Measurements from ENCODE around the gene KIAA0319L.

KIAA0319L gene

GRCh38 chr1:35439626-35440025, 117.6 kb downstream of the KIAA0319L start:
- POLR2A ChIA-PET: no interaction called here
- DNase-seq (ENCODE audit: extremely low spot score): no peak
- CTCF ChIA-PET: interaction anchor here (0.8 kb wide), 1 partner anchor 106 kb away, joined by 3 read pairs; no protein-coding TSS in a partner anchor
- no peak for TF ChIP-seq PKNOX1 (IDR thresholded peaks at IDR 0.05)
- no peak for TF ChIP-seq SUZ12 (IDR thresholded peaks at IDR 0.05)
- TF ChIP-seq L3MBTL2 (conservative IDR thresholded peaks at IDR 0.05): no peak
- TF ChIP-seq LEF1 (IDR thresholded peaks at IDR 0.05; ENCODE audit: borderline replicate concordance): no peak

- CTCF ChIA-PET: interaction anchor here (0.9 to 1.9 kb wide), 2 partner anchors 14 to 108 kb away, joined by 3 to 7 read pairs; no protein-coding TSS in a partner anchor
- DNase-seq (ENCODE audit: extremely low spot score): no peak
- POLR2A ChIA-PET: interaction anchor here (1.2 to 2.0 kb wide), 2 partner anchors 14 to 578 kb away, joined by 3 to 8 read pairs; partner anchors contain the start of gene SMIM12
- TF ChIP-seq NFRKB (IDR thresholded peaks at IDR 0.05) (no peak), ELF4 (IDR thresholded peaks at IDR 0.05) (no peak), BHLHE40 (IDR thresholded peaks at IDR 0.05; ENCODE audit: borderline replicate concordance) (no peak), FOXM1 (IDR thresholded peaks at IDR 0.05; ENCODE audit: borderline replicate concordance) (no peak), SP1 (IDR thresholded peaks at IDR 0.05) (no peak), ARNT (IDR thresholded peaks at IDR 0.05) (no peak)
Measured at GRCh38 chr1:35437200-35437599, 120.0 kb downstream of the KIAA0319L start.

GRCh38 chr1:35436078-35436477, 121.1 kb downstream of the KIAA0319L start:
- ChIA-PET CTCF (no interaction called here), POLR2A (interaction anchor here (1.2 to 2.0 kb wide), 2 partner anchors 15 to 577 kb away, joined by 3 to 8 read pairs; partner anchors contain the start of gene SMIM12)
- TF ChIP-seq FOXM1 (IDR thresholded peaks at IDR 0.05; ENCODE audit: borderline replicate concordance) (no peak), ARNT (IDR thresholded peaks at IDR 0.05) (no peak), SUZ12 (IDR thresholded peaks at IDR 0.05) (no peak), CTBP1 (IDR thresholded peaks at IDR 0.05; ENCODE audit: borderline replicate concordance) (no peak)
- DNase-seq (ENCODE audit: extremely low spot score): no peak

GRCh38 chr1:35434703-35435102, 122.5 kb downstream of the KIAA0319L start:
- POLR2A ChIA-PET: no interaction called here
- CTCF ChIA-PET: interaction anchor here (1.0 to 1.3 kb wide), 2 partner anchors 16 to 21 kb away, joined by 4 to 6 read pairs; no protein-coding TSS in a partner anchor
- TF ChIP-seq LEF1 (IDR thresholded peaks at IDR 0.05; ENCODE audit: borderline replicate concordance): no peak
- no peak for TF ChIP-seq L3MBTL2 (conservative IDR thresholded peaks at IDR 0.05)
- no peak for TF ChIP-seq FOXA1 (IDR thresholded peaks at IDR 0.05)
- TF ChIP-seq TARDBP (IDR thresholded peaks at IDR 0.05): no peak
- no peak for DNase-seq (ENCODE audit: extremely low spot score)

GRCh38 chr1:35433714-35434113, 123.5 kb downstream of the KIAA0319L start:
- ChIA-PET POLR2A (no interaction called here), CTCF (no interaction called here)
- TF ChIP-seq PKNOX1 (IDR thresholded peaks at IDR 0.05): no peak
- TF ChIP-seq HDGF (IDR thresholded peaks at IDR 0.05; ENCODE audit: borderline replicate concordance): no peak
- TF ChIP-seq LEF1 (IDR thresholded peaks at IDR 0.05; ENCODE audit: borderline replicate concordance): no peak
- TF ChIP-seq FOXK2 (IDR thresholded peaks at IDR 0.05): no peak
- TF ChIP-seq ZNF384 (IDR thresholded peaks at IDR 0.05): no peak
- TF ChIP-seq FOXM1 (IDR thresholded peaks at IDR 0.05; ENCODE audit: borderline replicate concordance): no peak
- DNase-seq (ENCODE audit: extremely low spot score): no peak

GRCh38 chr1:35432231-35432630, 125.0 kb downstream of the KIAA0319L start:
- no peak for TF ChIP-seq HDGF (IDR thresholded peaks at IDR 0.05; ENCODE audit: borderline replicate concordance)
- ChIA-PET POLR2A (interaction anchor here (0.9 kb wide), 1 partner anchor 9 kb away, joined by 3 read pairs; no protein-coding TSS in a partner anchor), CTCF (no interaction called here)
- DNase-seq (ENCODE audit: extremely low spot score): no peak

GRCh38 chr1:35431173-35431599, 126.0 kb downstream of the KIAA0319L start:
- ChIA-PET POLR2A (no interaction called here), CTCF (interaction anchor here (1.2 kb wide), 1 partner anchor 14 kb away, joined by 3 read pairs; no protein-coding TSS in a partner anchor)
- no peak for DNase-seq (ENCODE audit: extremely low spot score)
- no peak for TF ChIP-seq FOXM1 (IDR thresholded peaks at IDR 0.05; ENCODE audit: borderline replicate concordance)
- no peak for TF ChIP-seq FOXA1 (IDR thresholded peaks at IDR 0.05)
- TF ChIP-seq SUZ12 (IDR thresholded peaks at IDR 0.05): no peak
- TF ChIP-seq CTBP1 (IDR thresholded peaks at IDR 0.05; ENCODE audit: borderline replicate concordance): no peak
- TF ChIP-seq NFRKB (IDR thresholded peaks at IDR 0.05): no peak
- no peak for TF ChIP-seq BHLHE40 (IDR thresholded peaks at IDR 0.05; ENCODE audit: borderline replicate concordance)
- TF ChIP-seq TARDBP (IDR thresholded peaks at IDR 0.05): no peak
- no peak for TF ChIP-seq PKNOX1 (IDR thresholded peaks at IDR 0.05)
- TF ChIP-seq LEF1 (IDR thresholded peaks at IDR 0.05; ENCODE audit: borderline replicate concordance): no peak
- no peak for TF ChIP-seq SP1 (IDR thresholded peaks at IDR 0.05)

GRCh38 chr1:35430762-35431161, 126.4 kb downstream of the KIAA0319L start:
- no peak for DNase-seq (ENCODE audit: extremely low spot score)
- CTCF ChIA-PET: interaction anchor here (1.2 kb wide), 1 partner anchor 15 kb away, joined by 3 read pairs; no protein-coding TSS in a partner anchor
- no peak for TF ChIP-seq SUZ12 (IDR thresholded peaks at IDR 0.05)
- TF ChIP-seq FOXK2 (IDR thresholded peaks at IDR 0.05): no peak
- TF ChIP-seq NFRKB (IDR thresholded peaks at IDR 0.05): no peak
- no peak for TF ChIP-seq TARDBP (IDR thresholded peaks at IDR 0.05)
- no peak for TF ChIP-seq ZNF384 (IDR thresholded peaks at IDR 0.05)
- TF ChIP-seq FOXM1 (IDR thresholded peaks at IDR 0.05; ENCODE audit: borderline replicate concordance): no peak
- POLR2A ChIA-PET: no interaction called here
